Ramos (cell line): Measurements from ENCODE around the gene TMEM14C.
"Not testable (repeated sequence)": the region's sequence is repeated elsewhere in the genome, so short reads cannot be mapped to it uniquely, and the experiment has no call there.

Source experiments
- in situ Hi-C: fragments of 300-500 bp; cut with MboI; formaldehyde crosslinking; loops from one replicate; pipeline ENCODE4 v1.14.3; 2022; ENCODE audit warnings: low sequenced_read_pairs; ENCODE audit not compliant: unreplicated experiment

Gene TMEM14C

GRCh38 chr6:10720265-10720959 lies 2.5 kb upstream of the TMEM14C start:
- in situ Hi-C loops: no loop called here

GRCh38 chr6:10720960-10721849 lies 1.7 kb upstream of the TMEM14C start:
- in situ Hi-C loops: not testable (repeated sequence)

GRCh38 chr6:10721850-10722569 lies 860 bp upstream of the TMEM14C start:
- in situ Hi-C loops: no loop called here

- in situ Hi-C loops: no loop called here
Measured at GRCh38 chr6:10722570-10722819, 375 bp upstream of the TMEM14C start.

GRCh38 chr6:10723567-10723881 lies 654 bp downstream of the TMEM14C start:
- in situ Hi-C loops: no loop called here

- in situ Hi-C loops: no loop called here
Measured at GRCh38 chr6:10725044-10725443, 2.2 kb downstream of the TMEM14C start.

- in situ Hi-C loops: no loop called here
Measured at GRCh38 chr6:10725716-10726115, 2.8 kb downstream of the TMEM14C start.

GRCh38 chr6:10730254-10730653 lies 7.4 kb downstream of the TMEM14C start:
- in situ Hi-C loops: no loop called here

- in situ Hi-C loops: no loop called here
Measured at GRCh38 chr6:10733151-10733715, 10.4 kb downstream of the TMEM14C start.

GRCh38 chr6:10733863-10734262 lies 11.0 kb downstream of the TMEM14C start:
- in situ Hi-C loops: no loop called here

GRCh38 chr6:10736731-10737130 lies 13.9 kb downstream of the TMEM14C start:
- in situ Hi-C loops: no loop called here

- in situ Hi-C loops: no loop called here
Measured at GRCh38 chr6:10740061-10740460, 17.2 kb downstream of the TMEM14C start.

GRCh38 chr6:10741643-10742042 lies 18.8 kb downstream of the TMEM14C start:
- in situ Hi-C loops: not testable (repeated sequence)

- in situ Hi-C loops: no loop called here
Measured at GRCh38 chr6:10742251-10742650, 19.4 kb downstream of the TMEM14C start.

GRCh38 chr6:10743515-10743914 lies 20.6 kb downstream of the TMEM14C start:
- in situ Hi-C loops: no loop called here

GRCh38 chr6:10745116-10745515 lies 22.2 kb downstream of the TMEM14C start:
- in situ Hi-C loops: no loop called here

GRCh38 chr6:10746915-10747250 lies 24.0 kb downstream of the TMEM14C start:
- in situ Hi-C loops: no loop called here

- in situ Hi-C loops: no loop called here
Measured at GRCh38 chr6:10747251-10747972, 24.5 kb downstream of the TMEM14C start, which contains the start of gene TMEM14B. Gene TMEM14B (plus strand): TSS chr6:10747805. CDS start chr6:10749246, 1,441 bp downstream.

- in situ Hi-C loops: no loop called here
Measured at GRCh38 chr6:10749734-10750133, 26.9 kb downstream of the TMEM14C start.

- in situ Hi-C loops: not testable (repeated sequence)
Measured at GRCh38 chr6:10750568-10750967, 27.7 kb downstream of the TMEM14C start.
